GM13977 (cell line): ENCODE results near the gene NEMP1.
A peak's percentile ranks its signal among the peaks of the same experiment; 100 is the strongest.

Experiments
- DNase-seq: peaks from one replicate; pipeline ENCODE4 v3.0.0; 2012; ENCODE audit warnings: low spot score
- in situ Hi-C: fragments of 300-500 bp; cut with MboI; formaldehyde crosslinking; loops from one replicate; pipeline ENCODE4 v1.12.0; 2022; ENCODE audit warnings: low sequenced_read_pairs, low pct_unique_long_range_greater_than_20kb, mixed read lengths, inconsistent platforms; ENCODE audit not compliant: unreplicated experiment
- TF ChIP-seq, protein P1 (sequence below): IDR thresholded peaks from 2 replicates; pipeline ENCODE4 v1.5.1; 2012; ENCODE audit warnings: mild to moderate bottlenecking, control low read depth; ENCODE audit not compliant: insufficient read depth; ENCODE audit errors: extremely low read depth, missing control alignments

The NEMP1 gene

DNA sequence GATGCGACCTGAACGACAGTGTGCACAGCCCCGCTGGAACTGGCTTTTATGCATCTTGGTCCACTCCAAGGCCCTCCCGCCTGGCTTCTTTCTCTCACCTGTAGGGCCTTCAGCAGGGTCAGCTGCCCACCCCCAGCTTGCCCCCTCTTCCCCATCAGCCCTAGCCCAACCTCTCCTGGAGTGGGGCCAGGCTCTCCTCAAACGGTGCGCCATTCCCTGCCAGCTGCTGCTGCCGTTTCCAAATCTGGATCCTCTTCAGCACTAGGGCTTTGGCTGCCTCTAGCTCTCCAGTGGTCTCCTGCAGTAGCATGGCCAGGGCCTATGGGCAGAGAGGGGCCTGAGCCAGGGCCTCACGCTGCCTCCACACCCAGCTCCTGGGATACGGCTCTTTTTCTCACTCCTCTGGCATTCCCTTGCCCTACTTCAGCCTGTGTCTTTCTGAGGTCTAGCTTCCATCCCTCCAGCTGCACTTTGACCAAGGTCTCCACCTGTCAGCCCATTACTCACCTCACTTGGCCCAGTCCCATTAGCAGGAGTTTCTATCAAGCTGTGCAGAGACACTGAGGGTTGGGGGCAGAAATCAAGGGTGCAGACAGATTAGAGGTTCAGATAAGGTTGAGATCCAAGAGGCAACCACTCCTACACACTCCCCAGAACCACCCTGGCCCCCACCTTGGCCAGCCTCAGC lies 27.6 kb upstream of the NEMP1 start:
- DNase-seq, result no peak
- TF ChIP-seq, protein P1, sequence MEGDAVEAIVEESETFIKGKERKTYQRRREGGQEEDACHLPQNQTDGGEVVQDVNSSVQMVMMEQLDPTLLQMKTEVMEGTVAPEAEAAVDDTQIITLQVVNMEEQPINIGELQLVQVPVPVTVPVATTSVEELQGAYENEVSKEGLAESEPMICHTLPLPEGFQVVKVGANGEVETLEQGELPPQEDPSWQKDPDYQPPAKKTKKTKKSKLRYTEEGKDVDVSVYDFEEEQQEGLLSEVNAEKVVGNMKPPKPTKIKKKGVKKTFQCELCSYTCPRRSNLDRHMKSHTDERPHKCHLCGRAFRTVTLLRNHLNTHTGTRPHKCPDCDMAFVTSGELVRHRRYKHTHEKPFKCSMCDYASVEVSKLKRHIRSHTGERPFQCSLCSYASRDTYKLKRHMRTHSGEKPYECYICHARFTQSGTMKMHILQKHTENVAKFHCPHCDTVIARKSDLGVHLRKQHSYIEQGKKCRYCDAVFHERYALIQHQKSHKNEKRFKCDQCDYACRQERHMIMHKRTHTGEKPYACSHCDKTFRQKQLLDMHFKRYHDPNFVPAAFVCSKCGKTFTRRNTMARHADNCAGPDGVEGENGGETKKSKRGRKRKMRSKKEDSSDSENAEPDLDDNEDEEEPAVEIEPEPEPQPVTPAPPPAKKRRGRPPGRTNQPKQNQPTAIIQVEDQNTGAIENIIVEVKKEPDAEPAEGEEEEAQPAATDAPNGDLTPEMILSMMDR, result no peak
- in situ Hi-C loops, result no loop called here

DNA sequence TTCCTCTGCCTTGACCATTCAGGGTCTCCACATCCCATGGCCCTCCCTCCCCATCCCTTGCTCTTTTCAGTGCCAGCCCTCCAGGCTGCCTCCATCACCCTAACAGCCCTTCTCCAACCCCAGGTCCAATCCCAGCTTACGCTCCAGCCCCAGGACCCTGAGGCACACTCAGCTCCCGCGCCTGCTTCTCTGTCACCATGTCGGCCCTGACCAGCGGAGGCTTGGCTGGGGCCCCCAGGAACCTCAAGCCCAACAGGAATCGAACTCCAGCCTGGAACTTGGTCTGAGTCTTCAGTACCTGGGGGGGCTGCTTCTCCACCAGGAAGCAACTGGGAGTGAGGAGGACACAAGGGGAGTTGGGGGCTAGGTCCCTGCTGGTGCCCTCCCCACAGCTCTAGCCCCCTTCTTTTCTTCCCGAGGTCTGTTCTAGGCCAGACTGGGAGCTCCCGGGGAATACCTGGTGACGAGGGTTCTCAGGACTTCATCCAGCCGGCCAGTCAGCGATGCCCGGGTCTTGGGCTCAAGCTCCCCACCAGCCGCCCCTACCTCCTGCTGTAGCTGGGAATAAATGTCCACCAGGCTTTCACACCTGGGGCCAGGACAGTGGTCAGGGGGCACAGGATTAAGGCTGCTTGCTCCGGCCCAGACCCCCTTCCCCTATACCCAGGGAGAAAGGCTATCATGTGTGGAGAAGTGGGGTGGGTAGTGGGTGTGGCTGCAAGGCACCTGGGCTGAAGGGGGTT lies 26.6 kb upstream of the NEMP1 start:
- no peak for DNase-seq
- TF ChIP-seq, protein P1, result no peak
- in situ Hi-C loops, result no loop called here

DNA sequence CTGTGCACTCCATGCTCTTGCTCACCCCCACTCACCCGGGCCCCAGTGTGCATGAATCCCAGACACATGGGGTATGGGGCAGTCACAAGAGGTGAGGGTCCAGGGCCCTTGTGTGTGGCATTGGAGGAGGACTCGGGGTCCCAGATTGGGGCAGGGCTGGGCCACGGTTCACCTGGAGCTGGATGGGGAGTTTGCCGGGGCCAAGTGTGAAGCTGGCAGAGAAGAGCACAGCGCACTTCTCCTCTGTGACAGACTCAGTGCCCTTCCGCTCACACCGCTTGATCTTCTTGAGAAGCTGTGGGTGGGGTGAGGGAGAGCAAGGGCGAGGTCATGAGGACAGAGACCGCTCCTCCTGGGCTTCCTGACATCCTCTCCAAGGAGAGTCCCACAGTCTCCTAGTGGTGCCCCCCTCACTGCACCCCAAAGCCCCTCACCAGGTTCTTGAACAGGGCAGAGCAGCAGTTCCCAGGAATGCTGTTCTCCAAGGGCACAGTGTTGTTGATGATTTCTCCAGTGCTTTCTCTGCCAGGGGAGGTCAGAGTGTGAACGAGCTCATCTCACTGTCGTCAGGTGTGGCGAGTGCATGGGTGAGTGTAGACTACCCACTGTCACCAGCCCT lies 25.8 kb upstream of the NEMP1 start:
- in situ Hi-C loops, result no loop called here
- DNase-seq, result no peak
- TF ChIP-seq, protein P1, result no peak

- in situ Hi-C loops, result no loop called here
- TF ChIP-seq, protein P1, result no peak
- DNase-seq, result no peak
Measured at GRCh38 chr12:57103856-57104255, 25.3 kb upstream of the NEMP1 start.

DNA sequence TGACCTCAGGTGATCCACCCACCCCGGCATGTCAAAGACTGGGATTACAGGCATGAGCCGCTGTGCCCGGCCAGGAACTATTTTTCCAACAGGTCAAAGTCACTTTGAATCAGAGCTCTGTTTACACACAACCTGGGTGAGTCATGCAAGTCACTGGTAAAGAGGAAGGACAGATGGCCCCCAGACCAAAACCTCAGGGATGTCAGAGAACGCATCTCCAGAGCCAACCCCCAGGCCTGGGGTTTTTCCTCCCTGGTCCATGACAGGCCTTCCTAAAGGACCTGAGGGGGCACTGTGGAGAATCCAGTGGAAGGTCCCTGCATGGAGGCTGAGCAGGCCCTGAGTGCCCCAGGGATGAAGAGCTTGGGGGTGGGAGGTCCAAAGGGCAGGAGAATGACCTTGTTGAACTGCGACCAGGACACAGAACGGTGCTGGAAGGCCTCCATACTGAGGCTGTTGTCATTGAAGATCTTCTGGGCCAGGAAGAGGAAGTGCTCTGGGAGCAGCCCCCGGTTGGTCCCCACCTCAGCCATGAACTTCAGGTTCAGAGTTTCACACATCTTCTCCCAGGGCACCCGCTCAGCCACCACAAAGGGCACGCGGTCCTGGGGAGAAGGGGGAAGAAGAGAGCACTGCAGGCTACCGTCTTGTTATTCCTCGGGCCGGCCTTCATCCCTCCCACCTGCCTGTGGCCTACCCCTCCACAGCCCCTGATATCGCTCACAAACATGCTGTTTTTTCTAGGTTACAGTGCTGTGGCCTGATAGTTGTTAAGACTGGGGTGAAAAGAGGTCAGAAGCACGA lies 23.5 kb upstream of the NEMP1 start:
- TF ChIP-seq, protein P1, result no peak
- in situ Hi-C loops, result no loop called here
- peak; percentile 5 for DNase-seq

- no peak for DNase-seq
- TF ChIP-seq, protein P1, result no peak
- in situ Hi-C loops, result no loop called here
Measured at GRCh38 chr12:57099766-57100165, 21.2 kb upstream of the NEMP1 start.
